DND-41 (cell line): ENCODE measurements around the gene TMEM135.

Experiments
- EZH2 ChIP-seq: IDR thresholded peaks from 3 replicates; pipeline ENCODE4 v1.6.1; 2012; ENCODE audit warnings: borderline replicate concordance, low read depth, mild to moderate bottlenecking, moderate library complexity, low read length, inconsistent platforms; ENCODE audit not compliant: severe bottlenecking
- TF ChIP-seq, protein P1 (sequence below): IDR thresholded peaks from 2 replicates; pipeline ENCODE4 v1.5.1; 2012; ENCODE audit warnings: borderline replicate concordance, low read length, moderate library complexity, mild to moderate bottlenecking; ENCODE audit not compliant: poor library complexity, severe bottlenecking; ENCODE audit errors: extremely low read depth

DNA sequence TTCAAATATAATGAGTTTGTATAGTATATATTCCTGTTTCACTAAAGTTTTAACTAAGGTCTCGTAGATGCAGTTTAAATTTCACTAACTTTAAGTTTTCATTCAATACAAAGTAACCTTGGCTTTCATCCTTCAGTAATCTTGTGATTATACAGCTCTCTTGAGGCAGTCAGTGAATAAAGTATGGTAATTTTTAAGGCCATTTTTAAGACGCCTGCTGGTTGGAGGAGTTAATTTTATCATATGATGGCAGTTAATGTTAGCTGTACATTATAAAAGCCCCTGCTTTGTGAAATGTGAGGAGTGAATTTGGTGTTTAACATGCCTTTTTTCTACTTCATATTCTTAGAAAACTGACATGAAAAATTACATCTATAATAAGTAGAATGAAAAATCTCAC, 163.6 kb downstream of the TMEM135 start:
- TF ChIP-seq, protein P1, sequence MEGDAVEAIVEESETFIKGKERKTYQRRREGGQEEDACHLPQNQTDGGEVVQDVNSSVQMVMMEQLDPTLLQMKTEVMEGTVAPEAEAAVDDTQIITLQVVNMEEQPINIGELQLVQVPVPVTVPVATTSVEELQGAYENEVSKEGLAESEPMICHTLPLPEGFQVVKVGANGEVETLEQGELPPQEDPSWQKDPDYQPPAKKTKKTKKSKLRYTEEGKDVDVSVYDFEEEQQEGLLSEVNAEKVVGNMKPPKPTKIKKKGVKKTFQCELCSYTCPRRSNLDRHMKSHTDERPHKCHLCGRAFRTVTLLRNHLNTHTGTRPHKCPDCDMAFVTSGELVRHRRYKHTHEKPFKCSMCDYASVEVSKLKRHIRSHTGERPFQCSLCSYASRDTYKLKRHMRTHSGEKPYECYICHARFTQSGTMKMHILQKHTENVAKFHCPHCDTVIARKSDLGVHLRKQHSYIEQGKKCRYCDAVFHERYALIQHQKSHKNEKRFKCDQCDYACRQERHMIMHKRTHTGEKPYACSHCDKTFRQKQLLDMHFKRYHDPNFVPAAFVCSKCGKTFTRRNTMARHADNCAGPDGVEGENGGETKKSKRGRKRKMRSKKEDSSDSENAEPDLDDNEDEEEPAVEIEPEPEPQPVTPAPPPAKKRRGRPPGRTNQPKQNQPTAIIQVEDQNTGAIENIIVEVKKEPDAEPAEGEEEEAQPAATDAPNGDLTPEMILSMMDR: no peak
- TF ChIP-seq EZH2: no peak
